Esophagus squamous epithelium (tissue), 4 donors: ENCODE measurements around the gene MAP1S.

ENCODE experiments used
- CTCF ChIP-seq, 6 experiments: fragments of 450-650 bp in 4 of 6; fragments of 200-600 bp in 2 of 6; sonication (generic) in 2 of 6; IDR thresholded peaks; one replicate each; pipeline ENCODE4 v1.5.1; 2016 to 2019; ENCODE audit warnings: antibody characterized with exemption in 6 of 6, mild to moderate bottlenecking in 4 of 6, moderate library complexity in 4 of 6
- POLR2A ChIP-seq, 4 donors: fragments of 450-650 bp; IDR thresholded peaks; one replicate each; pipeline ENCODE4 v1.6.1; 2017; ENCODE audit warnings: antibody characterized with exemption in 4 of 4, mild to moderate bottlenecking in 4 of 4, moderate library complexity in 3 of 4

- TF ChIP-seq CTCF (IDR thresholded peaks at IDR 0.05) (no peak), POLR2A (IDR thresholded peaks at IDR 0.05) (no peak)
Measured at GRCh38 chr19:17686592-17687024, 32.7 kb upstream of the MAP1S start.
